Common myeloid progenitor, CD34-positive (primary cell): ENCODE data around the gene ACOXL.

Experiments
- CTCF ChIA-PET: fragments of 350-600 bp; sonication (Branson Sonifier 250); formaldehyde crosslinking; loops from one replicate; lab custom pipeline; 2021; ENCODE audit warnings: antibody characterized with exemption; lab: Charles Lee
- POLR2A ChIA-PET: fragments of 350-600 bp; sonication (Branson Sonifier 250); formaldehyde crosslinking; loops from one replicate; lab custom pipeline; 2021; ENCODE audit warnings: antibody characterized with exemption; lab: Charles Lee
- DNase-seq, 3 donors: peaks; one replicate each; pipeline versions ENCODE4 v3.0.0 to v3.0.0-alpha.2; 2013
- H3K27ac ChIP-seq, 2 experiments: 1 replicate in 1 of 2; 2 replicates in 1 of 2; pipeline ENCODE4 v1.7.0; 2013; ENCODE audit warnings: inconsistent platforms in 2 of 2, low read length in 2 of 2, mild to moderate bottlenecking in 2 of 2, low read depth in 1 of 2, moderate library complexity in 1 of 2; ENCODE audit not compliant: severe bottlenecking in 2 of 2, insufficient read depth in 1 of 2, poor library complexity in 1 of 2
- H3K27me3 ChIP-seq, 5 experiments: replicated peaks in 2 of 5; 1 replicate in 3 of 5; 2 replicates in 2 of 5; pipeline versions ENCODE4 v1.6.1 to v1.7.0; 2013; ENCODE audit warnings: low read length in 4 of 5, mild to moderate bottlenecking in 2 of 5, moderate library complexity in 2 of 5, inconsistent platforms in 1 of 5; ENCODE audit not compliant: insufficient read depth in 5 of 5, control insufficient read depth in 4 of 5
- H3K36me3 ChIP-seq, 4 experiments: 1 replicate in 2 of 4; 2 replicates in 2 of 4; pipeline versions ENCODE4 v1.6.1 to v1.7.0; 2013; ENCODE audit warnings: low read length in 3 of 4, control low read depth in 1 of 4, mild to moderate bottlenecking in 1 of 4; ENCODE audit not compliant: control insufficient read depth in 4 of 4, insufficient read depth in 4 of 4
- H3K4me1 ChIP-seq, 4 experiments: 1 replicate in 3 of 4; 2 replicates in 1 of 4; pipeline versions ENCODE4 v1.6.1 to v1.7.1; 2013; ENCODE audit warnings: low read length in 3 of 4, mild to moderate bottlenecking in 3 of 4, control low read depth in 1 of 4, inconsistent platforms in 1 of 4, moderate library complexity in 1 of 4; ENCODE audit not compliant: control insufficient read depth in 4 of 4, insufficient read depth in 4 of 4; ENCODE audit errors: control extremely low read depth in 1 of 4
- H3K4me3 ChIP-seq, 7 experiments: 1 replicate in 4 of 7; 2 replicates in 3 of 7; pipeline versions ENCODE4 v1.5.1 to v1.7.0; 2013; ENCODE audit warnings: mild to moderate bottlenecking in 7 of 7, low read length in 6 of 7, moderate library complexity in 6 of 7, inconsistent platforms in 2 of 7, low read depth in 2 of 7, control low read depth in 1 of 7; ENCODE audit not compliant: insufficient read depth in 4 of 7, control insufficient read depth in 1 of 7; ENCODE audit errors: extremely low read depth in 1 of 7
- H3K9me3 ChIP-seq, 5 experiments: 1 replicate in 4 of 5; 2 replicates in 1 of 5; pipeline versions ENCODE4 v1.6.1 to v1.7.1; 2013; ENCODE audit warnings: low read length in 4 of 5, mild to moderate bottlenecking in 2 of 5, inconsistent platforms in 1 of 5, low read depth in 1 of 5, moderate library complexity in 1 of 5; ENCODE audit not compliant: control insufficient read depth in 4 of 5, insufficient read depth in 2 of 5; ENCODE audit errors: control extremely low read depth in 1 of 5
- WGBS: methylation state at CpG from one replicate; pipeline ENCODE4 v1.1.5; 2013; ENCODE audit not compliant: insufficient coverage; 5-methylcytosine and 5-hydroxymethylcytosine counted together

The ACOXL gene

GRCh38 chr2:111167076-111167862 lies 434.9 kb downstream of the ACOXL start:
- WGBS, result 98% methylated on average over 5 of the region's 9 CpGs
- Histone ChIP-seq H3K9me3 (no peaks in the 10 kb centered on the region), H3K27ac (no peak overlapping the region), H3K4me3 (no peak overlapping the region), H3K4me1 (peaks cover 0 to 17% (median 12%) of the 10 kb centered on the region in 4 experiments), H3K36me3 (peaks cover 0 to 11% (median 8%) of the 10 kb centered on the region in 4 experiments), H3K27me3 (peaks cover 0 to 72% (median 24%) of the 10 kb centered on the region in 5 experiments)
- POLR2A ChIA-PET, result no interaction called here
- DNase-seq, result no peak
- CTCF ChIA-PET, result no interaction called here

- CTCF ChIA-PET, result no interaction called here
- Histone ChIP-seq H3K4me1 (peaks cover 0 to 16% (median 7%) of the 10 kb centered on the region in 4 experiments), H3K4me3 (no peak overlapping the region), H3K27ac (no peak overlapping the region), H3K27me3 (peaks cover 0 to 75% (median 27%) of the 10 kb centered on the region in 5 experiments), H3K9me3 (no peaks in the 10 kb centered on the region), H3K36me3 (peaks cover 0 to 11% (median 8%) of the 10 kb centered on the region in 4 experiments)
- POLR2A ChIA-PET, result no interaction called here
- no peak for DNase-seq
- WGBS, result 94% methylated on average over 4 of the region's 4 CpGs
Measured at GRCh38 chr2:111167863-111168162, 435.4 kb downstream of the ACOXL start.
